Neural cell (in vitro differentiated cells): ENCODE measurements around the gene SRSF1. TPM values are rescaled to one million over a fixed set of nuclear protein-coding genes. Genes with fewer than 3 reads are reported as not detected.

ENCODE experiments used
- H2AFZ ChIP-seq: fragments of 200-600, 300-800 bp; sonication (generic), shearing (Covaris generic); 2 replicates; pipeline ENCODE4 v1.6.0; 2014; ENCODE audit warnings: low read depth, mild to moderate bottlenecking, antibody characterized with exemption, low read length, moderate library complexity
- H3F3A ChIP-seq: fragments of 200-600 bp; shearing (Covaris generic); 2 replicates; pipeline ENCODE4 v1.6.1; 2016; ENCODE audit warnings: mild to moderate bottlenecking, moderate library complexity, mixed read lengths, antibody characterized with exemption, low read length; ENCODE audit not compliant: insufficient read depth, poor library complexity, severe bottlenecking
- H3K27ac ChIP-seq: fragments of 200-600, 300-800 bp; sonication (generic), shearing (Covaris generic); 2 replicates; pipeline ENCODE4 v1.5.1; 2014; ENCODE audit warnings: mild to moderate bottlenecking, low read length, moderate library complexity
- H3K27me3 ChIP-seq: fragments of 300-800, 200-600 bp; sonication (generic), shearing (Covaris generic); 2 replicates; pipeline ENCODE4 v1.6.0; 2014; ENCODE audit warnings: mild to moderate bottlenecking, low read depth, low read length, moderate library complexity; ENCODE audit not compliant: insufficient read depth
- H3K36me3 ChIP-seq: fragments of 300-800, 200-600 bp; sonication (generic), shearing (Covaris generic); 2 replicates; pipeline ENCODE4 v1.5.1; 2014; ENCODE audit warnings: mild to moderate bottlenecking, antibody characterized with exemption, low read length, moderate library complexity; ENCODE audit not compliant: insufficient read depth
- H3K4me2 ChIP-seq: fragments of 300-800, 200-600 bp; sonication (generic), shearing (Covaris generic); 2 replicates; pipeline ENCODE4 v1.6.0; 2014; ENCODE audit warnings: mild to moderate bottlenecking, low read length
- H3K4me3 ChIP-seq: fragments of 300-800, 200-600 bp; sonication (generic), shearing (Covaris generic); 2 replicates; pipeline ENCODE4 v1.5.1; 2014; ENCODE audit warnings: mild to moderate bottlenecking, low read length, moderate library complexity
- H3K79me2 ChIP-seq: fragments of 200-600 bp; shearing (Covaris generic); replicated peaks from 2 replicates; pipeline ENCODE4 v1.6.0; 2014; ENCODE audit warnings: mild to moderate bottlenecking, low read length, moderate library complexity; ENCODE audit not compliant: insufficient read depth
- H3K9ac ChIP-seq: fragments of 300-800, 200-600 bp; sonication (generic), shearing (Covaris generic); 2 replicates; pipeline ENCODE4 v1.6.1; 2016; ENCODE audit warnings: mild to moderate bottlenecking, low read length, mixed read lengths
- H3K9me2 ChIP-seq: fragments of 200-600 bp; shearing (Covaris generic); 2 replicates; pipeline ENCODE4 v1.6.1; 2016; ENCODE audit warnings: mild to moderate bottlenecking, low read length, mixed read lengths; ENCODE audit not compliant: insufficient read depth
- H3K9me3 ChIP-seq: fragments of 200-600, 300-800 bp; sonication (generic), shearing (Covaris generic); 2 replicates; pipeline ENCODE4 v1.6.1; 2016; ENCODE audit warnings: mild to moderate bottlenecking, mixed run types, low read length, moderate library complexity, mixed read lengths
- H4K20me1 ChIP-seq: fragments of 200-600 bp; shearing (Covaris generic); 2 replicates; pipeline ENCODE4 v1.6.1; 2016; ENCODE audit warnings: mild to moderate bottlenecking, mixed run types; ENCODE audit not compliant: insufficient read depth
- EP300 ChIP-seq: fragments of 450-650 bp; conservative IDR thresholded peaks from 2 replicates; pipeline ENCODE4 v1.6.1; 2014; ENCODE audit warnings: antibody characterized with exemption, mild to moderate bottlenecking, moderate library complexity; ENCODE audit not compliant: poor library complexity, severe bottlenecking
- EZH2 ChIP-seq: fragments of 200-600, 300-800 bp; shearing (Covaris generic), sonication (generic); IDR thresholded peaks from 2 replicates; pipeline ENCODE4 v1.6.1; 2014; ENCODE audit warnings: antibody characterized with exemption, low read length, borderline replicate concordance, mild to moderate bottlenecking; ENCODE audit not compliant: insufficient read depth, poor library complexity, severe bottlenecking
- MXI1 ChIP-seq: fragments of 450-650 bp; conservative IDR thresholded peaks from 2 replicates; pipeline ENCODE4 v1.6.1; 2014; ENCODE audit warnings: antibody characterized with exemption, mild to moderate bottlenecking; ENCODE audit not compliant: poor library complexity, severe bottlenecking
- POLR2AphosphoS5 ChIP-seq: IDR thresholded peaks from 2 replicates; pipeline ENCODE4 v1.6.1; 2012
- RAD21 ChIP-seq: fragments of 450-650 bp; conservative IDR thresholded peaks from 2 replicates; pipeline ENCODE4 v1.6.1; 2014; ENCODE audit warnings: antibody characterized with exemption, mild to moderate bottlenecking, moderate library complexity
- SMC3 ChIP-seq: fragments of 450-650 bp; conservative IDR thresholded peaks from 2 replicates; pipeline ENCODE4 v1.6.1; 2014; ENCODE audit warnings: antibody characterized with exemption, mild to moderate bottlenecking, moderate library complexity; ENCODE audit not compliant: poor library complexity
- TAF1 ChIP-seq: IDR thresholded peaks from 2 replicates; pipeline ENCODE4 v1.6.1; 2012; ENCODE audit warnings: low read depth
- polyA plus RNA-seq: library from polyadenylated mRNA; depleted of rRNA; stranded (reverse); fragments of >200 nt; gene quantifications from 2 replicates; pipeline ENCODE4 v1.2.3, GENCODE V29; 2014
- TF ChIP-seq, protein P1 (sequence below): IDR thresholded peaks from 2 replicates; pipeline ENCODE4 v1.6.1; 2012; ENCODE audit warnings: borderline replicate concordance
- TF ChIP-seq, protein P2 (sequence below): fragments of 450-650 bp; IDR thresholded peaks from 2 replicates; pipeline ENCODE4 v1.5.1; 2014; ENCODE audit warnings: antibody characterized with exemption, mild to moderate bottlenecking, moderate library complexity; ENCODE audit not compliant: poor library complexity, severe bottlenecking

Gene SRSF1
- polyA plus RNA-seq, 1 donor from 2014 or later, result 380 TPM

- TF ChIP-seq EZH2, result no peak
- TF ChIP-seq, protein P1, sequence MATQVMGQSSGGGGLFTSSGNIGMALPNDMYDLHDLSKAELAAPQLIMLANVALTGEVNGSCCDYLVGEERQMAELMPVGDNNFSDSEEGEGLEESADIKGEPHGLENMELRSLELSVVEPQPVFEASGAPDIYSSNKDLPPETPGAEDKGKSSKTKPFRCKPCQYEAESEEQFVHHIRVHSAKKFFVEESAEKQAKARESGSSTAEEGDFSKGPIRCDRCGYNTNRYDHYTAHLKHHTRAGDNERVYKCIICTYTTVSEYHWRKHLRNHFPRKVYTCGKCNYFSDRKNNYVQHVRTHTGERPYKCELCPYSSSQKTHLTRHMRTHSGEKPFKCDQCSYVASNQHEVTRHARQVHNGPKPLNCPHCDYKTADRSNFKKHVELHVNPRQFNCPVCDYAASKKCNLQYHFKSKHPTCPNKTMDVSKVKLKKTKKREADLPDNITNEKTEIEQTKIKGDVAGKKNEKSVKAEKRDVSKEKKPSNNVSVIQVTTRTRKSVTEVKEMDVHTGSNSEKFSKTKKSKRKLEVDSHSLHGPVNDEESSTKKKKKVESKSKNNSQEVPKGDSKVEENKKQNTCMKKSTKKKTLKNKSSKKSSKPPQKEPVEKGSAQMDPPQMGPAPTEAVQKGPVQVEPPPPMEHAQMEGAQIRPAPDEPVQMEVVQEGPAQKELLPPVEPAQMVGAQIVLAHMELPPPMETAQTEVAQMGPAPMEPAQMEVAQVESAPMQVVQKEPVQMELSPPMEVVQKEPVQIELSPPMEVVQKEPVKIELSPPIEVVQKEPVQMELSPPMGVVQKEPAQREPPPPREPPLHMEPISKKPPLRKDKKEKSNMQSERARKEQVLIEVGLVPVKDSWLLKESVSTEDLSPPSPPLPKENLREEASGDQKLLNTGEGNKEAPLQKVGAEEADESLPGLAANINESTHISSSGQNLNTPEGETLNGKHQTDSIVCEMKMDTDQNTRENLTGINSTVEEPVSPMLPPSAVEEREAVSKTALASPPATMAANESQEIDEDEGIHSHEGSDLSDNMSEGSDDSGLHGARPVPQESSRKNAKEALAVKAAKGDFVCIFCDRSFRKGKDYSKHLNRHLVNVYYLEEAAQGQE, result no peak
- TF ChIP-seq POLR2AphosphoS5, result no peak
- TF ChIP-seq, protein P2, sequence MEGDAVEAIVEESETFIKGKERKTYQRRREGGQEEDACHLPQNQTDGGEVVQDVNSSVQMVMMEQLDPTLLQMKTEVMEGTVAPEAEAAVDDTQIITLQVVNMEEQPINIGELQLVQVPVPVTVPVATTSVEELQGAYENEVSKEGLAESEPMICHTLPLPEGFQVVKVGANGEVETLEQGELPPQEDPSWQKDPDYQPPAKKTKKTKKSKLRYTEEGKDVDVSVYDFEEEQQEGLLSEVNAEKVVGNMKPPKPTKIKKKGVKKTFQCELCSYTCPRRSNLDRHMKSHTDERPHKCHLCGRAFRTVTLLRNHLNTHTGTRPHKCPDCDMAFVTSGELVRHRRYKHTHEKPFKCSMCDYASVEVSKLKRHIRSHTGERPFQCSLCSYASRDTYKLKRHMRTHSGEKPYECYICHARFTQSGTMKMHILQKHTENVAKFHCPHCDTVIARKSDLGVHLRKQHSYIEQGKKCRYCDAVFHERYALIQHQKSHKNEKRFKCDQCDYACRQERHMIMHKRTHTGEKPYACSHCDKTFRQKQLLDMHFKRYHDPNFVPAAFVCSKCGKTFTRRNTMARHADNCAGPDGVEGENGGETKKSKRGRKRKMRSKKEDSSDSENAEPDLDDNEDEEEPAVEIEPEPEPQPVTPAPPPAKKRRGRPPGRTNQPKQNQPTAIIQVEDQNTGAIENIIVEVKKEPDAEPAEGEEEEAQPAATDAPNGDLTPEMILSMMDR, result no peak
- no peak for TF ChIP-seq MXI1
- TF ChIP-seq SMC3, result no peak
- no peak for TF ChIP-seq RAD21
- TF ChIP-seq TAF1, result no peak
- no peak for TF ChIP-seq EP300
- Histone ChIP-seq H2AFZ (no peak overlapping the region), H3K27ac (no peak overlapping the region), H3K27me3 (no peaks in the 10 kb centered on the region), H3F3A (no peaks in the 10 kb centered on the region), H3K9me2 (no peaks in the 10 kb centered on the region), H4K20me1 (peaks cover 13% of the 10 kb centered on the region), H3K4me3 (no peak overlapping the region), H3K9me3 (no peaks in the 10 kb centered on the region), H3K79me2 (peaks cover 53% of the 10 kb centered on the region), H3K36me3 (peaks cover 4% of the 10 kb centered on the region), H3K9ac (no peak overlapping the region), H3K4me2 (no peak overlapping the region)
Measured at GRCh38 chr17:57979076-57979475, 28.0 kb downstream of the SRSF1 start.

- H3K36me3 ChIP-seq, result peaks cover 4% of the 10 kb centered on the region
Measured at GRCh38 chr17:57976594-57976993, 30.5 kb downstream of the SRSF1 start.

More at GRCh38 chr17:57976594-57976993, 30.5 kb downstream of the SRSF1 start:
- H3K9me2 ChIP-seq, result no peaks in the 10 kb centered on the region
- TF ChIP-seq, protein P1, result no peak
- TF ChIP-seq TAF1 (no peak), SMC3 (no peak), EZH2 (no peak), EP300 (no peak), POLR2AphosphoS5 (no peak), MXI1 (no peak), RAD21 (no peak)
- TF ChIP-seq, protein P2, result no peak
- H2AFZ ChIP-seq, result no peak overlapping the region
- H3K9ac ChIP-seq, result no peak overlapping the region
- H3K27me3 ChIP-seq, result no peaks in the 10 kb centered on the region
- H3K4me2 ChIP-seq, result no peak overlapping the region
- H3K9me3 ChIP-seq, result no peaks in the 10 kb centered on the region
- H3K79me2 ChIP-seq, result peaks cover 28% of the 10 kb centered on the region
- no peaks in the 10 kb centered on the region for H4K20me1 ChIP-seq
- H3K27ac ChIP-seq, result no peak overlapping the region
- H3K4me3 ChIP-seq, result no peak overlapping the region
- H3F3A ChIP-seq, result no peaks in the 10 kb centered on the region
